ENCODE results near the gene UBL4B.

UBL4B gene

GRCh38 chr1:110161165-110161564 lies 48.9 kb downstream of the UBL4B start:
- H3K4me3 ChIP-seq (replicated peaks; ENCODE audit: low read depth, low read length), result no peak overlapping the region
- TF ChIP-seq, protein P1, sequence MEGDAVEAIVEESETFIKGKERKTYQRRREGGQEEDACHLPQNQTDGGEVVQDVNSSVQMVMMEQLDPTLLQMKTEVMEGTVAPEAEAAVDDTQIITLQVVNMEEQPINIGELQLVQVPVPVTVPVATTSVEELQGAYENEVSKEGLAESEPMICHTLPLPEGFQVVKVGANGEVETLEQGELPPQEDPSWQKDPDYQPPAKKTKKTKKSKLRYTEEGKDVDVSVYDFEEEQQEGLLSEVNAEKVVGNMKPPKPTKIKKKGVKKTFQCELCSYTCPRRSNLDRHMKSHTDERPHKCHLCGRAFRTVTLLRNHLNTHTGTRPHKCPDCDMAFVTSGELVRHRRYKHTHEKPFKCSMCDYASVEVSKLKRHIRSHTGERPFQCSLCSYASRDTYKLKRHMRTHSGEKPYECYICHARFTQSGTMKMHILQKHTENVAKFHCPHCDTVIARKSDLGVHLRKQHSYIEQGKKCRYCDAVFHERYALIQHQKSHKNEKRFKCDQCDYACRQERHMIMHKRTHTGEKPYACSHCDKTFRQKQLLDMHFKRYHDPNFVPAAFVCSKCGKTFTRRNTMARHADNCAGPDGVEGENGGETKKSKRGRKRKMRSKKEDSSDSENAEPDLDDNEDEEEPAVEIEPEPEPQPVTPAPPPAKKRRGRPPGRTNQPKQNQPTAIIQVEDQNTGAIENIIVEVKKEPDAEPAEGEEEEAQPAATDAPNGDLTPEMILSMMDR (IDR thresholded peaks at IDR 0.05; ENCODE audit: low read length, missing control alignments), result no peak
- no peak for DNase-seq (ENCODE audit: low read depth)

GRCh38 chr1:110161849-110162248 lies 49.6 kb downstream of the UBL4B start:
- H3K4me3 ChIP-seq (replicated peaks; ENCODE audit: low read depth, low read length), result no peak overlapping the region
- no peak for DNase-seq (ENCODE audit: low read depth)
- TF ChIP-seq, protein P1 (IDR thresholded peaks at IDR 0.05; ENCODE audit: low read length, missing control alignments), result no peak

Data from fibroblast of pulmonary artery (primary cell).